T-helper 1 cell treated with Interleukin-12 subunit alpha and Interleukin-12 subunit beta and Interleukin-4 antibody, amounts not matched to agents 30 μg/mL and 1 μg/mL, for 36 hours (primary cell): ENCODE data around the gene MORN5.

Experiments used
- H3K27ac Mint-ChIP-seq: one replicate; pipeline ENCODE4 v1.8.0; 2021; ENCODE audit warnings: mild to moderate bottlenecking, mixed read lengths
- H3K27me3 Mint-ChIP-seq: one replicate; pipeline ENCODE4 v1.8.0; 2021; ENCODE audit warnings: low read depth, mixed read lengths
- H3K36me3 Mint-ChIP-seq: one replicate; pipeline ENCODE4 v1.8.0; 2021; ENCODE audit warnings: low read depth, mixed read lengths
- H3K4me1 Mint-ChIP-seq: one replicate; pipeline ENCODE4 v1.8.0; 2021; ENCODE audit warnings: low read depth, mixed read lengths
- H3K4me3 Mint-ChIP-seq: one replicate; pipeline ENCODE4 v1.8.0; 2021; ENCODE audit warnings: mild to moderate bottlenecking, moderate library complexity, mixed read lengths
- H3K9me3 Mint-ChIP-seq: one replicate; pipeline ENCODE4 v1.8.0; 2021; ENCODE audit warnings: mixed read lengths

Gene MORN5

GRCh38 chr9:122216798-122217418, 57.2 kb downstream of the MORN5 start:
- Mint-ChIP-seq H3K4me3 (no peak overlapping the region), H3K27me3 (peaks cover 91% of the 10 kb centered on the region), H3K27ac (no peak overlapping the region), H3K36me3 (no peaks in the 10 kb centered on the region), H3K9me3 (no peaks in the 10 kb centered on the region), H3K4me1 (peaks cover 25% of the 10 kb centered on the region)

- H3K4me3 Mint-ChIP-seq = peak overlapping the region; percentile 30
- H3K4me1 Mint-ChIP-seq = peaks cover 25% of the 10 kb centered on the region
- no peak overlapping the region for H3K27ac Mint-ChIP-seq
- H3K36me3 Mint-ChIP-seq = no peaks in the 10 kb centered on the region
- peaks cover 91% of the 10 kb centered on the region for H3K27me3 Mint-ChIP-seq
- H3K9me3 Mint-ChIP-seq = no peaks in the 10 kb centered on the region
These were observed 57.9 kb downstream of the MORN5 start for GRCh38 chr9:122217640-122218039.

- H3K27me3 Mint-ChIP-seq = peaks cover 91% of the 10 kb centered on the region
- no peak overlapping the region for H3K27ac Mint-ChIP-seq
- H3K4me1 Mint-ChIP-seq = peaks cover 24% of the 10 kb centered on the region
- H3K36me3 Mint-ChIP-seq = no peaks in the 10 kb centered on the region
- no peaks in the 10 kb centered on the region for H3K9me3 Mint-ChIP-seq
- H3K4me3 Mint-ChIP-seq = peak overlapping the region; percentile 64
These were observed 58.6 kb downstream of the MORN5 start for GRCh38 chr9:122218071-122218934.

DNA sequence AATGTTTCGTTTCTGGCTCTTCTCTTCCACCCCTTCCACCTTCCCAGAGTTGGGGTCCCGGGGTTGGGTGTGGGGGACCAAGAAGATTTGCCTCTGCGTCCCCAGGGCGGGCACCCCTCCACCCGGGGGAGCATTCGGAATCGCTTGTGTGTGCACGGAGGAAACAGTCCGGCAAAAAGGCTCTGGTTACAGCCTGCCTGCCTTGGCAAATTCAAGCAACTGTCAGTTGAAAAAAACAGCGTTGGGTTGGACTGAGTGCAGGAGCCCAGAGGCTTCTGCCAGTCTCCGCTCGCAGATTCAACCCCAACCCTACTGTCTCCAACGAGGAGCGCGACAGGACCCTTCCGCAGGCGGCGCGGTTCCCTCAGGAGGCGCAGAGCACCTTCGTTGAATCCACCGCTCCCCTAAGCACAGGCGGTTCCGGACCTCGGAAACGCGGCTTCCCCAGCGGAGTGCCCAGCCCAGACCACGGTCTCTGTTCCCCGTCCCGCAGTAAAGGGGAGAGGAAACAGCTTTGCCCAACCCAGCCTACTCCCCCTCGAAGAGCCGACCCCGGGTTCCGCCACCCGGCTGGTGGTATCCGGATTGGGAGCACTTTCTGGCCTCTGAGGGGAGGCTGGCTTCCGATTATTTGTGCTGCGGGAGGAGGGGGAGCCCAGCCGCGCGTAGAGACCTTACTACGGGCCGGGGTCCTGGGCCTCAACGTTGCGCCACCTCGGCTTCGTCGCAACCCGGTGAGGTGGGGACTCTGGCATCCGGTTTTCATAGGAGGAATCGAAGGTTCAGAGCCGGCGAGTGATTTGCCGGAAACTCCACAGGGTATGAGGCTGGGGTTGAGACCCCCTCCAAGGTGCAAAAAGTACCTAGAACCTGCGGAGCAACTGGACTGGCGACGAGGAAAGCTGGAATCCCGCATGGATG, 59.5 kb downstream of the MORN5 start:
- Mint-ChIP-seq H3K4me3 (peak overlapping the region; percentile 64), H3K4me1 (peaks cover 24% of the 10 kb centered on the region), H3K36me3 (no peaks in the 10 kb centered on the region), H3K27ac (no peak overlapping the region), H3K9me3 (no peaks in the 10 kb centered on the region), H3K27me3 (peaks cover 94% of the 10 kb centered on the region)

GRCh38 chr9:122219856-122220672, 60.4 kb downstream of the MORN5 start:
- Mint-ChIP-seq H3K27ac (no peak overlapping the region), H3K36me3 (no peaks in the 10 kb centered on the region), H3K4me3 (no peak overlapping the region), H3K9me3 (no peaks in the 10 kb centered on the region), H3K27me3 (peaks cover 93% of the 10 kb centered on the region), H3K4me1 (peaks cover 22% of the 10 kb centered on the region)

- H3K9me3 Mint-ChIP-seq = no peaks in the 10 kb centered on the region
- H3K27me3 Mint-ChIP-seq = peaks cover 87% of the 10 kb centered on the region
- no peak overlapping the region for H3K27ac Mint-ChIP-seq
- peaks cover 22% of the 10 kb centered on the region for H3K4me1 Mint-ChIP-seq
- H3K36me3 Mint-ChIP-seq = no peaks in the 10 kb centered on the region
- no peak overlapping the region for H3K4me3 Mint-ChIP-seq
These were observed 61.0 kb downstream of the MORN5 start for GRCh38 chr9:122220673-122221182.

DNA sequence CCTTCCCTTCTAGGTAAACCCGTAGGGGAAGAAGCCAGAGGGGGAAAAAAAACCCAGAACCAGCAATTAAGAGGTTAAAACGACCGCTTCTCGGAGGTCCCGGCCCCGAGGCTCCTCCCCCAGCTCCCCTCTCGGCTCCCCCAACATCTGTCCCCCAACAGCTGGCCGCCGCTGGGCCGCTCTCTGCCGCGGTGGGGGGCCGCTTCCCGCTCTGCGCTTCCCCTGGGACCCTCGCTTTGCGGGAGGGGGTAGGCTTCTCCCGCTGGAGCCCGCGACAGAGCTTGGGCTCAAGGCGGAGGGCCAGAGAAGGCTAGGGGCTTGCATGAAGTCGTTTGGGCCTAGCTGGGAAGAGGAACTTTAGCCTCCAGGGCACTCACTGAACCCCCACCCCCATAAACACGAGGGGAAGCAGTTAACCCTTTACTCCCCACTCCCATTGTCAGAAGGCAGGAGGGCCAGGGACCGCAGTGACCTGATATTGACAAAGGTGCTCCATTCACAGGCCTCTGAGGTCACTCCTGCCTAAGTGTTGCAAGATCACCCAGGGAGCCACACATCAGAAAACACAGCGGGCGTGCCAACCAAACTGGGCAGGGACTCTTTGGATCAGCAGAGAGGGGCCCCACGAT, 61.6 kb downstream of the MORN5 start:
- Mint-ChIP-seq H3K9me3 (no peaks in the 10 kb centered on the region), H3K27ac (no peak overlapping the region), H3K36me3 (no peaks in the 10 kb centered on the region), H3K4me1 (peaks cover 22% of the 10 kb centered on the region), H3K27me3 (peaks cover 83% of the 10 kb centered on the region), H3K4me3 (no peak overlapping the region)

- peaks cover 21% of the 10 kb centered on the region for H3K4me1 Mint-ChIP-seq
- no peak overlapping the region for H3K4me3 Mint-ChIP-seq
- no peaks in the 10 kb centered on the region for H3K9me3 Mint-ChIP-seq
- H3K27ac Mint-ChIP-seq = no peak overlapping the region
- no peaks in the 10 kb centered on the region for H3K36me3 Mint-ChIP-seq
- H3K27me3 Mint-ChIP-seq = peaks cover 82% of the 10 kb centered on the region
These were observed 63.1 kb downstream of the MORN5 start for GRCh38 chr9:122222791-122223190.

GRCh38 chr9:122223435-122223834, 63.7 kb downstream of the MORN5 start:
- Mint-ChIP-seq H3K4me3 (no peak overlapping the region), H3K36me3 (no peaks in the 10 kb centered on the region), H3K27me3 (peaks cover 81% of the 10 kb centered on the region), H3K9me3 (no peaks in the 10 kb centered on the region), H3K27ac (no peak overlapping the region), H3K4me1 (peaks cover 14% of the 10 kb centered on the region)

- no peak overlapping the region for H3K27ac Mint-ChIP-seq
- no peak overlapping the region for H3K4me3 Mint-ChIP-seq
- no peaks in the 10 kb centered on the region for H3K9me3 Mint-ChIP-seq
- peaks cover 60% of the 10 kb centered on the region for H3K27me3 Mint-ChIP-seq
- H3K4me1 Mint-ChIP-seq = no peaks in the 10 kb centered on the region
- no peaks in the 10 kb centered on the region for H3K36me3 Mint-ChIP-seq
These were observed 65.8 kb downstream of the MORN5 start for GRCh38 chr9:122225312-122226141.

DNA sequence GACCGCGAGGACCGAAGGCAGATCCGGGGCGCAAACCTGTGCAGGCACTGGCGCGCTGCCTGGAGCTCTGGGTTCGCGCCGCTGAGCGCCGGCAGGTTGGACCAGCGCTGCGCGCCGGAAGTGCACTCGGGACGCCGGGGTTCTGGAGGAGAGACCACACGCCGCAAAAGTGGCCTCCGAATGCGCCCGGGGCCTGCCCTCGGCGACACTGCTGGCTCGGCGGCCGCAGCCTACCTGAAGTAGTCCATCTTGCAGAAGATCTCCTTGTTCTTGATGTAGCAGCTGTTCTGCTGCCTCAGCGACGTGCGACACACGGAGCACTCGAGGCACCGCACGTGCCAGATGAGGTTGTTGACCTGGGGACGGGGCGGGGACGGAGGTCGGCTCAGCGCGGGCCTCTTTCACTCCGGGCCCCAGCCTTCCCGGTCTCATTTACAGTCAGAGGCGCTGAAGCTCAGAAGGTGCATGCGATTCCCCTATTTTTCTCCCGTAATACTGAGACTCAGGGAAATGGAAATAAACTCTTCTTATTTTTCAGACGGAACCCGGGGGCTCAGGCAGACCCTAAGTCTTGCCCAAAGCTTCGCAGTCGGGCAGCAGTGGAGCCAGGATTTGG, 66.5 kb downstream of the MORN5 start:
- Mint-ChIP-seq H3K36me3 (no peaks in the 10 kb centered on the region), H3K27me3 (peaks cover 55% of the 10 kb centered on the region), H3K9me3 (no peaks in the 10 kb centered on the region), H3K4me1 (no peaks in the 10 kb centered on the region), H3K4me3 (no peak overlapping the region), H3K27ac (no peak overlapping the region)

DNA sequence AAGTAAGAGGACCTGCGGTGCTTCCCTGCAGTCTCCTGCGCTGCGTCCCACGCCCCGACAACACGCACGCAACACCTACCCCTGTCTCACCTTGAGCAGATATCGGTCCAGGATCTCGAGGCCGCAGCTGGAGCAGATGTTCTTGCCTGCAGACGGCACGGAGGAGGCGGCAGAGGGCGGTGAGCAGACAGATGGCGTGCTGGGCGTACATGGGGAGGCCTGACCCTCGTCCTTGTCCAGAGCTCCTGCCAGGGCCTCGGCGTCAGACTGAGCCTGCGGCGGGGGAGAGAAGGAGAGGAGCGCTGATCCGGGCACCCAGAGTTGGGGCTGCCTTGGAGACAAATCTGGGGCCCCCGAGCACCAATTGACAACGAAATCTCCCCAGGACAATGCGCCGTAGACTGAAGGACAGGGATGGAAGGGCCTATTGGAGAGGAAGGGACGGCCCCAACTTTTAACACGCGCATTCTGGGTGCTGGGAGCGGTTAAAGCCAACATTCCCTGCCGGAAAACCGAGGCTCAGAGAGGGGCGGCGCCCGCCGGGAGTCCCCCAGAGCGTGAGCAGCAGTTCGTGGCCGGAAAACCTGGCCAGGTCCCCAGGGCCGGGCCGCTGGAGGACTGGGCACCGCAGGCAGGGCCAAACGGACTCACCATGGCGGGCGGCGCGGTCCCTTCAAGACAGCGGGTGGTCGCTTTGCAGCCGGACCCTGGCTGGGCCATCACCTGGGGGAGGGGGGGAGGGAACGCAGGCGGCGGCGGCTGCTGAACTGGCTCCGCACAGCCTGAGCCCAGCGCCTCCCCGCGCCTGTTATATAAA, 67.3 kb downstream of the MORN5 start:
- Mint-ChIP-seq H3K36me3 (no peaks in the 10 kb centered on the region), H3K4me1 (no peaks in the 10 kb centered on the region), H3K4me3 (no peak overlapping the region), H3K9me3 (no peaks in the 10 kb centered on the region), H3K27ac (no peak overlapping the region), H3K27me3 (peaks cover 52% of the 10 kb centered on the region)
